Measurements from ENCODE around the gene OSBPL8. TPM values are rescaled to one million over a fixed set of nuclear protein-coding genes. Genes with fewer than 3 reads are reported as not detected.

OSBPL8 gene
- total and polyA plus RNA-seq, 2 of the 8 experiments (the other 6 are each of a cell fraction or from before 2014, with no cell fraction given) = 10.9 to 81.1 TPM

GRCh38 chr12:76348079-76348901, 211.3 kb downstream of the OSBPL8 start, which contains the start of gene BBS10 (continued):
- TF ChIP-seq, protein P1, sequence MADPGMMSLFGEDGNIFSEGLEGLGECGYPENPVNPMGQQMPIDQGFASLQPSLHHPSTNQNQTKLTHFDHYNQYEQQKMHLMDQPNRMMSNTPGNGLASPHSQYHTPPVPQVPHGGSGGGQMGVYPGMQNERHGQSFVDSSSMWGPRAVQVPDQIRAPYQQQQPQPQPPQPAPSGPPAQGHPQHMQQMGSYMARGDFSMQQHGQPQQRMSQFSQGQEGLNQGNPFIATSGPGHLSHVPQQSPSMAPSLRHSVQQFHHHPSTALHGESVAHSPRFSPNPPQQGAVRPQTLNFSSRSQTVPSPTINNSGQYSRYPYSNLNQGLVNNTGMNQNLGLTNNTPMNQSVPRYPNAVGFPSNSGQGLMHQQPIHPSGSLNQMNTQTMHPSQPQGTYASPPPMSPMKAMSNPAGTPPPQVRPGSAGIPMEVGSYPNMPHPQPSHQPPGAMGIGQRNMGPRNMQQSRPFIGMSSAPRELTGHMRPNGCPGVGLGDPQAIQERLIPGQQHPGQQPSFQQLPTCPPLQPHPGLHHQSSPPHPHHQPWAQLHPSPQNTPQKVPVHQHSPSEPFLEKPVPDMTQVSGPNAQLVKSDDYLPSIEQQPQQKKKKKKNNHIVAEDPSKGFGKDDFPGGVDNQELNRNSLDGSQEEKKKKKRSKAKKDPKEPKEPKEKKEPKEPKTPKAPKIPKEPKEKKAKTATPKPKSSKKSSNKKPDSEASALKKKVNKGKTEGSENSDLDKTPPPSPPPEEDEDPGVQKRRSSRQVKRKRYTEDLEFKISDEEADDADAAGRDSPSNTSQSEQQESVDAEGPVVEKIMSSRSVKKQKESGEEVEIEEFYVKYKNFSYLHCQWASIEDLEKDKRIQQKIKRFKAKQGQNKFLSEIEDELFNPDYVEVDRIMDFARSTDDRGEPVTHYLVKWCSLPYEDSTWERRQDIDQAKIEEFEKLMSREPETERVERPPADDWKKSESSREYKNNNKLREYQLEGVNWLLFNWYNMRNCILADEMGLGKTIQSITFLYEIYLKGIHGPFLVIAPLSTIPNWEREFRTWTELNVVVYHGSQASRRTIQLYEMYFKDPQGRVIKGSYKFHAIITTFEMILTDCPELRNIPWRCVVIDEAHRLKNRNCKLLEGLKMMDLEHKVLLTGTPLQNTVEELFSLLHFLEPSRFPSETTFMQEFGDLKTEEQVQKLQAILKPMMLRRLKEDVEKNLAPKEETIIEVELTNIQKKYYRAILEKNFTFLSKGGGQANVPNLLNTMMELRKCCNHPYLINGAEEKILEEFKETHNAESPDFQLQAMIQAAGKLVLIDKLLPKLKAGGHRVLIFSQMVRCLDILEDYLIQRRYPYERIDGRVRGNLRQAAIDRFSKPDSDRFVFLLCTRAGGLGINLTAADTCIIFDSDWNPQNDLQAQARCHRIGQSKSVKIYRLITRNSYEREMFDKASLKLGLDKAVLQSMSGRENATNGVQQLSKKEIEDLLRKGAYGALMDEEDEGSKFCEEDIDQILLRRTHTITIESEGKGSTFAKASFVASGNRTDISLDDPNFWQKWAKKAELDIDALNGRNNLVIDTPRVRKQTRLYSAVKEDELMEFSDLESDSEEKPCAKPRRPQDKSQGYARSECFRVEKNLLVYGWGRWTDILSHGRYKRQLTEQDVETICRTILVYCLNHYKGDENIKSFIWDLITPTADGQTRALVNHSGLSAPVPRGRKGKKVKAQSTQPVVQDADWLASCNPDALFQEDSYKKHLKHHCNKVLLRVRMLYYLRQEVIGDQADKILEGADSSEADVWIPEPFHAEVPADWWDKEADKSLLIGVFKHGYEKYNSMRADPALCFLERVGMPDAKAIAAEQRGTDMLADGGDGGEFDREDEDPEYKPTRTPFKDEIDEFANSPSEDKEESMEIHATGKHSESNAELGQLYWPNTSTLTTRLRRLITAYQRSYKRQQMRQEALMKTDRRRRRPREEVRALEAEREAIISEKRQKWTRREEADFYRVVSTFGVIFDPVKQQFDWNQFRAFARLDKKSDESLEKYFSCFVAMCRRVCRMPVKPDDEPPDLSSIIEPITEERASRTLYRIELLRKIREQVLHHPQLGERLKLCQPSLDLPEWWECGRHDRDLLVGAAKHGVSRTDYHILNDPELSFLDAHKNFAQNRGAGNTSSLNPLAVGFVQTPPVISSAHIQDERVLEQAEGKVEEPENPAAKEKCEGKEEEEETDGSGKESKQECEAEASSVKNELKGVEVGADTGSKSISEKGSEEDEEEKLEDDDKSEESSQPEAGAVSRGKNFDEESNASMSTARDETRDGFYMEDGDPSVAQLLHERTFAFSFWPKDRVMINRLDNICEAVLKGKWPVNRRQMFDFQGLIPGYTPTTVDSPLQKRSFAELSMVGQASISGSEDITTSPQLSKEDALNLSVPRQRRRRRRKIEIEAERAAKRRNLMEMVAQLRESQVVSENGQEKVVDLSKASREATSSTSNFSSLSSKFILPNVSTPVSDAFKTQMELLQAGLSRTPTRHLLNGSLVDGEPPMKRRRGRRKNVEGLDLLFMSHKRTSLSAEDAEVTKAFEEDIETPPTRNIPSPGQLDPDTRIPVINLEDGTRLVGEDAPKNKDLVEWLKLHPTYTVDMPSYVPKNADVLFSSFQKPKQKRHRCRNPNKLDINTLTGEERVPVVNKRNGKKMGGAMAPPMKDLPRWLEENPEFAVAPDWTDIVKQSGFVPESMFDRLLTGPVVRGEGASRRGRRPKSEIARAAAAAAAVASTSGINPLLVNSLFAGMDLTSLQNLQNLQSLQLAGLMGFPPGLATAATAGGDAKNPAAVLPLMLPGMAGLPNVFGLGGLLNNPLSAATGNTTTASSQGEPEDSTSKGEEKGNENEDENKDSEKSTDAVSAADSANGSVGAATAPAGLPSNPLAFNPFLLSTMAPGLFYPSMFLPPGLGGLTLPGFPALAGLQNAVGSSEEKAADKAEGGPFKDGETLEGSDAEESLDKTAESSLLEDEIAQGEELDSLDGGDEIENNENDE (IDR thresholded peaks at IDR 0.05; ENCODE audit: insufficient replicate concordance, low read length) = no peak
- TF ChIP-seq EP300 (IDR thresholded peaks at IDR 0.05; ENCODE audit: borderline replicate concordance in 1 of 2, low read depth in 2 of 2, low read length in 2 of 2) = no peak
- TF ChIP-seq HDAC6 (IDR thresholded peaks at IDR 0.05; ENCODE audit: low read depth, low read length) = no peak
- peak; percentile 67 for TF ChIP-seq KDM4A (IDR thresholded peaks at IDR 0.05; ENCODE audit: low read depth, low read length, severe bottlenecking)
- TF ChIP-seq POLR2A (IDR thresholded peaks at IDR 0.05; ENCODE audit: control extremely low read depth in 1 of 2, low read depth in 2 of 2, low read length in 2 of 2) = peak; percentile 52 to 87
- no peak for TF ChIP-seq BRCA1 (IDR thresholded peaks at IDR 0.05; ENCODE audit: low read depth, low read length)
- no peak for TF ChIP-seq USF2 (IDR thresholded peaks at IDR 0.05; ENCODE audit: low read length)
- no peak for TF ChIP-seq EZH2 (IDR thresholded peaks at IDR 0.05; ENCODE audit: low read depth, low read length, severe bottlenecking)

Data from H1 (cell line).